ENCODE measurements around the gene KAZN.
"Not testable (repeated sequence)": the region's sequence is repeated elsewhere in the genome, so short reads cannot be mapped to it uniquely, and the experiment has no call there.

KAZN gene

GRCh38 chr1:14963791-14964710 lies 365.6 kb downstream of the KAZN start:
- DNase-seq, result not testable (repeated sequence)

- DNase-seq, result no peak
Measured at GRCh38 chr1:14964711-14965055, 366.2 kb downstream of the KAZN start.

- DNase-seq, result no peak
Measured at GRCh38 chr1:14968251-14968851, 369.9 kb downstream of the KAZN start.

- DNase-seq, result no peak
Measured at GRCh38 chr1:14969006-14969405, 370.5 kb downstream of the KAZN start.

- DNase-seq, result no peak
Measured at GRCh38 chr1:14970115-14970798, 371.8 kb downstream of the KAZN start.

- DNase-seq, result no peak
Measured at GRCh38 chr1:14970799-14971141, 372.3 kb downstream of the KAZN start.

- DNase-seq, result no peak
Measured at GRCh38 chr1:14971221-14971620, 372.7 kb downstream of the KAZN start.

- no peak for DNase-seq
Measured at GRCh38 chr1:14972107-14972506, 373.6 kb downstream of the KAZN start.

- no peak for DNase-seq
Measured at GRCh38 chr1:14973773-14974172, 375.3 kb downstream of the KAZN start.

- DNase-seq, result peak; percentile 29
Measured at GRCh38 chr1:14974361-14974760, 375.9 kb downstream of the KAZN start.

GRCh38 chr1:14975119-14975518 lies 376.6 kb downstream of the KAZN start:
- DNase-seq, result no peak

GRCh38 chr1:14976256-14976655 lies 377.8 kb downstream of the KAZN start:
- no peak for DNase-seq

GRCh38 chr1:14977338-14977931 lies 378.9 kb downstream of the KAZN start:
- peak; percentile 25 for DNase-seq

- DNase-seq, result no peak
Measured at GRCh38 chr1:14980621-14981218, 382.2 kb downstream of the KAZN start.

GRCh38 chr1:14982029-14982428 lies 383.5 kb downstream of the KAZN start:
- no peak for DNase-seq

GRCh38 chr1:14983277-14983676 lies 384.8 kb downstream of the KAZN start:
- DNase-seq, result no peak

GRCh38 chr1:14986168-14986567 lies 387.7 kb downstream of the KAZN start:
- DNase-seq, result no peak

GRCh38 chr1:14987829-14988603 lies 389.5 kb downstream of the KAZN start:
- DNase-seq, result no peak

GRCh38 chr1:14988636-14989035 lies 390.2 kb downstream of the KAZN start:
- no peak for DNase-seq

- no peak for DNase-seq
Measured at GRCh38 chr1:14989931-14990728, 391.6 kb downstream of the KAZN start.

GRCh38 chr1:14993414-14993813 lies 394.9 kb downstream of the KAZN start:
- DNase-seq, result no peak

GRCh38 chr1:14994148-14994547 lies 395.7 kb downstream of the KAZN start:
- DNase-seq, result no peak

Measured in NCI-H1105 treated with DMSO at 0.1 percent for 48 hours (cell line).